PC-3 (cell line): ENCODE data around the gene SMOC2. TPM values are rescaled to one million over a fixed set of nuclear protein-coding genes. Genes with fewer than 3 reads are reported as not detected.

Experiments used
- ATAC-seq: fragments of 200-7000 bp; cut with Tn5 transposase; 2 replicates; pipeline ENCODE4 v1.9.1; 2020; ENCODE audit warnings: mild to moderate bottlenecking, moderate library complexity
- BruUV-seq: library from RNA; stranded (reverse); fragments of 400-500 nt; replicated peaks from 2 replicates; lab custom pipeline; 2021; lab: Mats Ljungman, UMichigan
- CTCF ChIA-PET: fragments of 300-600 bp; sonication (Branson Sonifier 250); formaldehyde crosslinking; loops from one replicate; lab custom pipeline; 2022; ENCODE audit warnings: antibody characterized with exemption; lab: Charles Lee
- POLR2A ChIA-PET: fragments of 300-600 bp; sonication (Branson Sonifier 250); formaldehyde crosslinking; loops from one replicate; lab custom pipeline; 2022; ENCODE audit warnings: antibody characterized with exemption; ENCODE audit not compliant: unreplicated experiment; lab: Charles Lee
- DNase-seq: peaks from one replicate; pipeline ENCODE4 v3.0.0-alpha.2; 2015
- H2AFZ ChIP-seq: fragments of 300-600 bp; sonication (generic); 2 replicates; pipeline ENCODE4 v1.6.0; 2016; ENCODE audit warnings: antibody characterized with exemption, low read length
- H3F3A ChIP-seq: fragments of 300-600 bp; sonication (generic); one replicate; pipeline ENCODE4 v1.6.0; 2017; ENCODE audit warnings: antibody characterized with exemption, low read length, control low read depth, mild to moderate bottlenecking; ENCODE audit not compliant: unreplicated experiment
- H3K27ac ChIP-seq: fragments of 300-600 bp; sonication (generic); 2 replicates; pipeline ENCODE4 v1.5.1; 2016; ENCODE audit warnings: mild to moderate bottlenecking, low read length
- H3K27me3 ChIP-seq: fragments of 300-600 bp; sonication (generic); 2 replicates; pipeline ENCODE4 v1.6.1; 2016; ENCODE audit warnings: low read length, mixed read lengths
- H3K36me3 ChIP-seq: fragments of 300-600 bp; sonication (generic); 2 replicates; pipeline ENCODE4 v1.6.1; 2016; ENCODE audit warnings: low read depth, mixed run types, low read length, mixed read lengths
- H3K4me1 ChIP-seq: fragments of 300-600 bp; sonication (generic); 2 replicates; pipeline ENCODE4 v1.5.1; 2016; ENCODE audit warnings: low read length; ENCODE audit not compliant: insufficient read depth
- H3K4me2 ChIP-seq: fragments of 300-600 bp; sonication (generic); 2 replicates; pipeline ENCODE4 v1.6.0; 2016; ENCODE audit warnings: low read length
- H3K4me3 ChIP-seq: fragments of 300-600 bp; sonication (generic); 2 replicates; pipeline ENCODE4 v1.5.1; 2016; ENCODE audit warnings: mild to moderate bottlenecking, low read length, mixed read lengths
- H3K79me2 ChIP-seq: fragments of 300-600 bp; sonication (generic); 2 replicates; pipeline ENCODE4 v1.6.1; 2017; ENCODE audit warnings: low read length, mixed read lengths
- H3K9ac ChIP-seq: fragments of 300-600 bp; sonication (generic); 2 replicates; pipeline ENCODE4 v1.6.0; 2016; ENCODE audit warnings: mild to moderate bottlenecking, low read length
- H3K9me2 ChIP-seq: fragments of 300-600 bp; sonication (generic); replicated peaks from 2 replicates; pipeline ENCODE4 v1.6.1; 2016; ENCODE audit warnings: mixed run types, low read length, mixed read lengths
- H3K9me3 ChIP-seq: fragments of 300-600 bp; sonication (generic); 2 replicates; pipeline ENCODE4 v1.6.1; 2016; ENCODE audit warnings: low read length, mixed read lengths
- H4K20me1 ChIP-seq: fragments of 300-600 bp; sonication (generic); 2 replicates; pipeline ENCODE4 v1.6.1; 2016; ENCODE audit warnings: low read length, mixed read lengths
- CTCF ChIP-seq: fragments of 300-600 bp; sonication (generic); conservative IDR thresholded peaks from 2 replicates; pipeline ENCODE4 v1.5.1; 2017; ENCODE audit warnings: antibody characterized with exemption, low read depth, mild to moderate bottlenecking, low read length
- EZH2 ChIP-seq: fragments of 300-600 bp; sonication (generic); IDR thresholded peaks from one replicate; pipeline ENCODE4 v1.6.1; 2017; ENCODE audit warnings: antibody characterized with exemption, mild to moderate bottlenecking, low read length; ENCODE audit not compliant: unreplicated experiment
- EZH2phosphoT487 ChIP-seq: fragments of 300-600 bp; sonication (generic); IDR thresholded peaks from 2 replicates; pipeline ENCODE4 v1.6.1; 2018; ENCODE audit warnings: mild to moderate bottlenecking, antibody characterized with exemption, low read length, borderline replicate concordance
- intact Hi-C: fragments of 100-400 bp; cut with micrococcal nuclease; formaldehyde crosslinking; loops from 2 replicates; pipeline ENCODE4 v1.9.0; 2023
- total RNA-seq: library from RNA; depleted of rRNA; stranded (reverse); fragments of >200 nt; gene quantifications from 2 replicates; pipeline ENCODE4 v1.2.3, GENCODE V29; 2014

Gene SMOC2
- total RNA-seq, 1 experiment from 2014 or later = not detected

GRCh38 chr6:168605964-168606363, 165.0 kb downstream of the SMOC2 start:
- peaks cover 10% of the 10 kb centered on the region; the same call in 1 of the 2 replicates for H3K27me3 ChIP-seq
- ChIA-PET CTCF (no interaction called here), POLR2A (no interaction called here)
- no TSS peak for BruUV-seq
- H3F3A ChIP-seq = no peaks in the 10 kb centered on the region
- DNase-seq = no peak
- no peaks in the 10 kb centered on the region for H3K9me3 ChIP-seq
- H2AFZ ChIP-seq = no peak overlapping the region
- H3K36me3 ChIP-seq = no peaks in the 10 kb centered on the region
- no peak overlapping the region for H3K4me2 ChIP-seq
- H4K20me1 ChIP-seq = no peaks in the 10 kb centered on the region
- no peak overlapping the region for H3K4me3 ChIP-seq
- ATAC-seq = no peak
- no peaks in the 10 kb centered on the region for H3K9me2 ChIP-seq
- intact Hi-C loops = no loop called here
- no peaks in the 10 kb centered on the region for H3K79me2 ChIP-seq
- no peaks in the 10 kb centered on the region for H3K4me1 ChIP-seq
- no peak overlapping the region for H3K27ac ChIP-seq
- TF ChIP-seq CTCF (no peak), EZH2phosphoT487 (no peak), EZH2 (no peak)
- H3K9ac ChIP-seq = no peak overlapping the region

DNA sequence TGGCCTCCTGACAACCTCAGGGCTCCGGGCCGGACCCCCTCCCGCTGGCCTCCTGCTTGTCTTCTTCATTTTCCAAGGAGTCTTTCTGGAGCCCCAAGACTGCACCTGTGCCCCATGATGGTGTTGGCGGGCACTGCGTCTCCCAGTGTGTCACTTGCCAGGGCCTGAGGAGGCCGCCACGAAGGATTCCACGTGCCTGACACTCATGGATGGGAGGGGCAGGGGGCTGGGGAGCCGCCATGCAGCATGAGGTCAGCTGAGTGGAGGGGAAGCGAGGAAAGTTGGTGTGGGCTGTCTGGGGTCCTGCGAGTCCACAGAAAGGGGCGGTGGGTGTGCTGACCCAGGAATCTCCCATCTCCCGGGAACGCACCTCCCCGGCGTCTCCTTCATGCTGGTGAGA, 165.7 kb downstream of the SMOC2 start:
- no peak for ATAC-seq
- Histone ChIP-seq H3F3A (no peaks in the 10 kb centered on the region), H3K27me3 (peaks cover 10% of the 10 kb centered on the region; the same call in 1 of the 2 replicates), H3K79me2 (no peaks in the 10 kb centered on the region), H4K20me1 (no peaks in the 10 kb centered on the region), H3K9me2 (no peaks in the 10 kb centered on the region), H2AFZ (no peak overlapping the region), H3K4me2 (no peak overlapping the region), H3K27ac (no peak overlapping the region), H3K4me3 (no peak overlapping the region), H3K9ac (no peak overlapping the region), H3K9me3 (no peaks in the 10 kb centered on the region), H3K36me3 (no peaks in the 10 kb centered on the region), H3K4me1 (no peaks in the 10 kb centered on the region)
- no peak for TF ChIP-seq EZH2
- TF ChIP-seq CTCF = no peak
- TF ChIP-seq EZH2phosphoT487 = no peak
- BruUV-seq = no TSS peak
- no peak for DNase-seq
- intact Hi-C loops = no loop called here
- ChIA-PET POLR2A (no interaction called here), CTCF (no interaction called here)

- TF ChIP-seq EZH2 (no peak), EZH2phosphoT487 (no peak), CTCF (no peak)
- Histone ChIP-seq H3K9ac (no peak overlapping the region), H2AFZ (no peak overlapping the region), H3K9me2 (no peaks in the 10 kb centered on the region), H3F3A (no peaks in the 10 kb centered on the region), H3K79me2 (no peaks in the 10 kb centered on the region), H3K4me1 (no peaks in the 10 kb centered on the region), H3K27ac (no peak overlapping the region), H3K36me3 (no peaks in the 10 kb centered on the region), H3K4me3 (no peak overlapping the region), H3K27me3 (peaks cover 10% of the 10 kb centered on the region; the same call in 1 of the 2 replicates), H3K9me3 (no peaks in the 10 kb centered on the region), H4K20me1 (no peaks in the 10 kb centered on the region), H3K4me2 (no peak overlapping the region)
- ChIA-PET POLR2A (no interaction called here), CTCF (no interaction called here)
- DNase-seq = no peak
- no peak for ATAC-seq
- no TSS peak for BruUV-seq
- intact Hi-C loops = no loop called here
Observed at GRCh38 chr6:168607272-168608112, 166.5 kb downstream of the SMOC2 start.
